ENCODE results near the gene POLR1B. TPM values are rescaled to one million over a fixed set of nuclear protein-coding genes. Genes with fewer than 3 reads are reported as not detected.
A peak's percentile ranks its signal among the peaks of the same experiment; 100 is the strongest.

Gene POLR1B
- total RNA-seq, 1 donor from 2014 or later, result 22.1 TPM

- Mint-ChIP-seq H3K36me3 (ENCODE audit: low read depth, unreplicated experiment) (peaks cover 7% of the 10 kb centered on the region), H3K27me3 (ENCODE audit: unreplicated experiment) (peaks cover 15% of the 10 kb centered on the region), H3K27ac (ENCODE audit: unreplicated experiment) (peak overlapping the region; percentile 96), H3K4me1 (ENCODE audit: unreplicated experiment) (peaks cover 26% of the 10 kb centered on the region), H3K4me3 (ENCODE audit: unreplicated experiment) (peak overlapping the region; percentile 90), H3K9me3 (ENCODE audit: unreplicated experiment) (no peaks in the 10 kb centered on the region)
- TF ChIP-seq, protein P1, sequence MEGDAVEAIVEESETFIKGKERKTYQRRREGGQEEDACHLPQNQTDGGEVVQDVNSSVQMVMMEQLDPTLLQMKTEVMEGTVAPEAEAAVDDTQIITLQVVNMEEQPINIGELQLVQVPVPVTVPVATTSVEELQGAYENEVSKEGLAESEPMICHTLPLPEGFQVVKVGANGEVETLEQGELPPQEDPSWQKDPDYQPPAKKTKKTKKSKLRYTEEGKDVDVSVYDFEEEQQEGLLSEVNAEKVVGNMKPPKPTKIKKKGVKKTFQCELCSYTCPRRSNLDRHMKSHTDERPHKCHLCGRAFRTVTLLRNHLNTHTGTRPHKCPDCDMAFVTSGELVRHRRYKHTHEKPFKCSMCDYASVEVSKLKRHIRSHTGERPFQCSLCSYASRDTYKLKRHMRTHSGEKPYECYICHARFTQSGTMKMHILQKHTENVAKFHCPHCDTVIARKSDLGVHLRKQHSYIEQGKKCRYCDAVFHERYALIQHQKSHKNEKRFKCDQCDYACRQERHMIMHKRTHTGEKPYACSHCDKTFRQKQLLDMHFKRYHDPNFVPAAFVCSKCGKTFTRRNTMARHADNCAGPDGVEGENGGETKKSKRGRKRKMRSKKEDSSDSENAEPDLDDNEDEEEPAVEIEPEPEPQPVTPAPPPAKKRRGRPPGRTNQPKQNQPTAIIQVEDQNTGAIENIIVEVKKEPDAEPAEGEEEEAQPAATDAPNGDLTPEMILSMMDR (IDR thresholded peaks at IDR 0.05; ENCODE audit: unreplicated experiment), result no peak
- no peak for DNase-seq (ENCODE audit: low spot score)
Observed at GRCh38 chr2:112583497-112584133, 41.4 kb downstream of the POLR1B start.

DNA sequence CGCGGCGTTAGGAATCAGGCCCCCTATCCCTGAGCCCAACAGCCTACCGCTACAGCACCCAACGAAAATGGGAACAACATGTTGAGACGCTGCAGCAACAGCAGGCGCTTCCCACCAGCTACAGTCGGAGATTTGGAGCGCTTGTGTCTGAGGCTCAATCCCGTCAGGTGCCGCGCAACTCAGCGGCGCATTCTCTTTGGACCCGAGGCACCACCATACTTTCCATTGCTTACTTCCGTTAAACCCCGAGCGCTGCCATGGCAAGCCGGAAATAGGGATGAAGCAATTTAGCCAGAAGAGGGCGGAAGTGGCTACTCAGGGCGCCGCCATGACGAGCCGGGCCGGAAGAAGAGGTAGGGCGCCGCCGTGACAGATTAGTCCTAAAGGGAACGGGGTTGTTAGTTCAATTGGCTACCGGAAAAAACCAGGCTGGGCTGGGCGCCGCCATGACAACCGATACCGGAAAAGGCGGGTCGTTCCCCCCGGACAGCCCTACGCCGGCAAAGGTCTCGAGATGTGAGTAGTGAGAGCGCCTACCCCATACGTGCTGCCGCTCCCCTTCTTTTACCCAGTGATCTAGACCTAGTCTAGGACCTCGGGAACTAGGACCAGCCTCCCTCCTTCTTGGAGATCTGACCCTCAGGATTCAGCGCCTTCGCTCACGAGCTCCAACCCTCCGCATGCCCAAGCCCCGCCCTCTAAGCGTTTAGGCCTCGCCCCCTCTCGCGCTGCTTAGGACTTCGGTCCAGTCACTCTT, 42.0 kb downstream of the POLR1B start, which contains the start of gene CHCHD5:
TSS of gene CHCHD5 (plus strand) at position 476 of the 757 bp plus-strand sequence. CDS start at position 515, 39 bp downstream.
- peaks cover 15% of the 10 kb centered on the region for H3K27me3 Mint-ChIP-seq (ENCODE audit: unreplicated experiment)
- TF ChIP-seq, protein P1 (IDR thresholded peaks at IDR 0.05; ENCODE audit: unreplicated experiment), result no peak
- H3K9me3 Mint-ChIP-seq (ENCODE audit: unreplicated experiment), result no peaks in the 10 kb centered on the region
- peak within 1 kb of the TSS; percentile 96 for H3K27ac Mint-ChIP-seq (ENCODE audit: unreplicated experiment)
- peaks cover 26% of the 10 kb centered on the region for H3K4me1 Mint-ChIP-seq (ENCODE audit: unreplicated experiment)
- H3K4me3 Mint-ChIP-seq (ENCODE audit: unreplicated experiment), result peak within 1 kb of the TSS; percentile 90
- DNase-seq (ENCODE audit: low spot score), result peak; percentile 85
- peaks cover 7% of the 10 kb centered on the region for H3K36me3 Mint-ChIP-seq (ENCODE audit: low read depth, unreplicated experiment)

DNA sequence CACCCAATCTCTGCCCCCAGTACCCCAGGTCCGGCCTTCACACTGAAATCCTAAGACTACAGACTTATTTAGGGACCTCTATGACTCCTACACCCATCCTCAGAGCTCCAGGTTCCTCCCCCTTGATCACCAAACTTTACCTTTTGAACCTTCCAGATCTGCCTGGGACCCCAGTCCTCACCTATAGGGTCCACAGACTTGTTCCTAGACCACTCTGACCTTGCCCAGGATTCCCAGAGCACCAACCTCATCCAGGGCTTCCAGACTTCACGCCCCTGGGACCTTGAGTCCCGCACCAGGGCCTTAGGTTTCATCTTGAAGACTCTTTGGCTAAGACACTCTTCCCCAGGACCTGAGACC, 42.6 kb downstream of the POLR1B start:
- no peak for DNase-seq (ENCODE audit: low spot score)
- Mint-ChIP-seq H3K4me3 (ENCODE audit: unreplicated experiment) (peak overlapping the region; percentile 90), H3K4me1 (ENCODE audit: unreplicated experiment) (peaks cover 26% of the 10 kb centered on the region), H3K27ac (ENCODE audit: unreplicated experiment) (peak overlapping the region; percentile 96), H3K36me3 (ENCODE audit: low read depth, unreplicated experiment) (peaks cover 7% of the 10 kb centered on the region), H3K9me3 (ENCODE audit: unreplicated experiment) (no peaks in the 10 kb centered on the region), H3K27me3 (ENCODE audit: unreplicated experiment) (peaks cover 15% of the 10 kb centered on the region)
- TF ChIP-seq, protein P1 (IDR thresholded peaks at IDR 0.05; ENCODE audit: unreplicated experiment), result no peak

DNA sequence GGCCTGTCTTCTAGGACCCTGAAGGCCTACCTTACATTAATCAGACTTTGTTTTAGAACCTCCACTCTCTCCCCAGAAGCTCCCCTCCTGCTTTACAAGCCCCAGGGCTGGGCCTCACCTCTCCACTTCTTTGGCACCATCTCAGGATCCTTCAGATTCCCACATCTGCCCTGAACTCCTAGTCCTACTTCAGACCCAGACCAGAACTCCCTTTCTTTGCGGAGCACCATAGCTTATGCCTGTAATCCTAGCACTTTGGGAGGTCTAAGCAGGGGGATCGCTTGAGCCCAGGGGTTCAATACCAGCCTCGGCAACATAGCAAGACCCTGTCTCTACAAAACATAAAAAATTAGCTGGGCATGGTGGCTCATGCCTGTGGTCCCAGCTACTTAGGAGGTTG, 43.1 kb downstream of the POLR1B start:
- no peaks in the 10 kb centered on the region for H3K9me3 Mint-ChIP-seq (ENCODE audit: unreplicated experiment)
- peaks cover 15% of the 10 kb centered on the region for H3K27me3 Mint-ChIP-seq (ENCODE audit: unreplicated experiment)
- no peak for DNase-seq (ENCODE audit: low spot score)
- peaks cover 9% of the 10 kb centered on the region for H3K36me3 Mint-ChIP-seq (ENCODE audit: low read depth, unreplicated experiment)
- TF ChIP-seq, protein P1 (IDR thresholded peaks at IDR 0.05; ENCODE audit: unreplicated experiment), result no peak
- H3K4me3 Mint-ChIP-seq (ENCODE audit: unreplicated experiment), result peak overlapping the region; percentile 90
- peaks cover 26% of the 10 kb centered on the region for H3K4me1 Mint-ChIP-seq (ENCODE audit: unreplicated experiment)
- H3K27ac Mint-ChIP-seq (ENCODE audit: unreplicated experiment), result peak overlapping the region; percentile 96
